BJ (cell line): Measurements from ENCODE around the gene GPR34. TPM values are rescaled to one million over a fixed set of nuclear protein-coding genes. Genes with fewer than 3 reads are reported as not detected.
"Not testable (repeated sequence)": the region's sequence is repeated elsewhere in the genome, so short reads cannot be mapped to it uniquely, and the experiment has no call there.

ENCODE experiments used
- CTCF ChIA-PET: fragments of 350-600 bp; formaldehyde crosslinking; extraction: SDS; loops from one replicate; lab custom pipeline; 2021; ENCODE audit warnings: antibody characterized with exemption, inconsistent platforms; lab: Yijun Ruan, JAX
- POLR2A ChIA-PET: fragments of 300-600 bp; sonication (Branson Sonifier 250); formaldehyde crosslinking; extraction: SDS; loops from one replicate; lab custom pipeline; 2021; ENCODE audit warnings: antibody characterized with exemption; lab: Charles Lee
- DNase-seq: peaks from one replicate; pipeline ENCODE4 v3.0.0-alpha.2; 2011; ENCODE audit warnings: low read depth
- H3K27me3 ChIP-seq: 2 replicates; pipeline ENCODE4 v1.6.0; 2011; ENCODE audit warnings: low read length; ENCODE audit not compliant: control insufficient read depth, insufficient read depth
- H3K36me3 ChIP-seq: 2 replicates; pipeline ENCODE4 v1.5.1; 2011; ENCODE audit warnings: low read length; ENCODE audit not compliant: control insufficient read depth, insufficient read depth
- H3K4me3 ChIP-seq: 2 replicates; pipeline ENCODE4 v1.5.1; 2011; ENCODE audit warnings: low read depth, mild to moderate bottlenecking, control low read depth, low read length
- CTCF ChIP-seq: IDR thresholded peaks from 2 replicates; pipeline ENCODE4 v1.5.1; 2011; ENCODE audit warnings: low read depth, mild to moderate bottlenecking, control low read depth, inconsistent platforms, low read length, moderate library complexity; ENCODE audit not compliant: insufficient read depth
- polyA plus RNA-seq: library from polyadenylated mRNA; depleted of rRNA; stranded (reverse); fragments of >200 nt; gene quantifications from 2 replicates; pipeline ENCODE4 v1.2.3, GENCODE V29; 2011

GPR34 gene
- polyA plus RNA-seq, 1 experiment: not detected

- DNase-seq: no peak
- ChIA-PET POLR2A (no interaction called here), CTCF (no interaction called here)
- H3K27me3 ChIP-seq: no peaks in the 10 kb centered on the region
- H3K4me3 ChIP-seq: no peak overlapping the region
- no peak for TF ChIP-seq CTCF
- H3K36me3 ChIP-seq: no peaks in the 10 kb centered on the region
Observed at GRCh38 chrX:41718481-41719235, 29.9 kb downstream of the GPR34 start.

GRCh38 chrX:41719610-41720009, 30.8 kb downstream of the GPR34 start:
- H3K36me3 ChIP-seq, DNase-seq, H3K4me3 ChIP-seq, CTCF ChIA-PET, H3K27me3 ChIP-seq, POLR2A ChIA-PET: not testable (repeated sequence)

GRCh38 chrX:41720125-41720779, 31.5 kb downstream of the GPR34 start:
- DNase-seq: no peak
- H3K27me3 ChIP-seq: no peaks in the 10 kb centered on the region
- no peak overlapping the region for H3K4me3 ChIP-seq
- TF ChIP-seq CTCF: no peak
- H3K36me3 ChIP-seq: no peaks in the 10 kb centered on the region
- POLR2A ChIA-PET: no interaction called here
- CTCF ChIA-PET: no interaction called here

- H3K27me3 ChIP-seq: no peaks in the 10 kb centered on the region
- POLR2A ChIA-PET: no interaction called here
- CTCF ChIA-PET: no interaction called here
- H3K4me3 ChIP-seq: no peak overlapping the region
- no peak for DNase-seq
- no peaks in the 10 kb centered on the region for H3K36me3 ChIP-seq
- no peak for TF ChIP-seq CTCF
Observed at GRCh38 chrX:41721590-41721989, 32.8 kb downstream of the GPR34 start.

GRCh38 chrX:41722214-41722613, 33.4 kb downstream of the GPR34 start:
- Histone ChIP-seq H3K36me3 (no peaks in the 10 kb centered on the region), H3K4me3 (no peak overlapping the region), H3K27me3 (no peaks in the 10 kb centered on the region)
- no peak for DNase-seq
- CTCF ChIA-PET: no interaction called here
- no peak for TF ChIP-seq CTCF
- POLR2A ChIA-PET: no interaction called here
